NB4 (cell line): Measurements from ENCODE around the gene TCHHL1.

Source experiments
- CTCF ChIP-seq: IDR thresholded peaks from one replicate; pipeline ENCODE4 v1.5.1; 2012; ENCODE audit warnings: low read depth, low read length
- POLR2A ChIP-seq: IDR thresholded peaks from 2 replicates; pipeline ENCODE4 v1.6.1; 2011; ENCODE audit warnings: mild to moderate bottlenecking; ENCODE audit not compliant: insufficient read length; ENCODE audit errors: extremely low read depth

GRCh38 chr1:152047413-152047729, 41.5 kb downstream of the TCHHL1 start:
- TF ChIP-seq POLR2A: no peak
- TF ChIP-seq CTCF: no peak
